ENCODE data around the gene ITGAV. TPM values are rescaled to one million over a fixed set of nuclear protein-coding genes. Genes with fewer than 3 reads are reported as not detected.

Gene ITGAV
- total and polyA plus RNA-seq, 4 donors, result 6.6 to 31.3 (median 12.0) TPM

- TF ChIP-seq, protein P1, sequence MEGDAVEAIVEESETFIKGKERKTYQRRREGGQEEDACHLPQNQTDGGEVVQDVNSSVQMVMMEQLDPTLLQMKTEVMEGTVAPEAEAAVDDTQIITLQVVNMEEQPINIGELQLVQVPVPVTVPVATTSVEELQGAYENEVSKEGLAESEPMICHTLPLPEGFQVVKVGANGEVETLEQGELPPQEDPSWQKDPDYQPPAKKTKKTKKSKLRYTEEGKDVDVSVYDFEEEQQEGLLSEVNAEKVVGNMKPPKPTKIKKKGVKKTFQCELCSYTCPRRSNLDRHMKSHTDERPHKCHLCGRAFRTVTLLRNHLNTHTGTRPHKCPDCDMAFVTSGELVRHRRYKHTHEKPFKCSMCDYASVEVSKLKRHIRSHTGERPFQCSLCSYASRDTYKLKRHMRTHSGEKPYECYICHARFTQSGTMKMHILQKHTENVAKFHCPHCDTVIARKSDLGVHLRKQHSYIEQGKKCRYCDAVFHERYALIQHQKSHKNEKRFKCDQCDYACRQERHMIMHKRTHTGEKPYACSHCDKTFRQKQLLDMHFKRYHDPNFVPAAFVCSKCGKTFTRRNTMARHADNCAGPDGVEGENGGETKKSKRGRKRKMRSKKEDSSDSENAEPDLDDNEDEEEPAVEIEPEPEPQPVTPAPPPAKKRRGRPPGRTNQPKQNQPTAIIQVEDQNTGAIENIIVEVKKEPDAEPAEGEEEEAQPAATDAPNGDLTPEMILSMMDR (IDR thresholded peaks at IDR 0.05; ENCODE audit: low read depth, low read length, missing input control), result no peak
- TF ChIP-seq, protein P2, sequence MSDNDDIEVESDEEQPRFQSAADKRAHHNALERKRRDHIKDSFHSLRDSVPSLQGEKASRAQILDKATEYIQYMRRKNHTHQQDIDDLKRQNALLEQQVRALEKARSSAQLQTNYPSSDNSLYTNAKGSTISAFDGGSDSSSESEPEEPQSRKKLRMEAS (IDR thresholded peaks at IDR 0.05), result no peak
- TF ChIP-seq HNF4G (IDR thresholded peaks at IDR 0.05) (no peak), NR2F2 (IDR thresholded peaks at IDR 0.05) (no peak)
Measured at GRCh38 chr2:186559370-186559769, 30.5 kb upstream of the ITGAV start (continued).

DNA sequence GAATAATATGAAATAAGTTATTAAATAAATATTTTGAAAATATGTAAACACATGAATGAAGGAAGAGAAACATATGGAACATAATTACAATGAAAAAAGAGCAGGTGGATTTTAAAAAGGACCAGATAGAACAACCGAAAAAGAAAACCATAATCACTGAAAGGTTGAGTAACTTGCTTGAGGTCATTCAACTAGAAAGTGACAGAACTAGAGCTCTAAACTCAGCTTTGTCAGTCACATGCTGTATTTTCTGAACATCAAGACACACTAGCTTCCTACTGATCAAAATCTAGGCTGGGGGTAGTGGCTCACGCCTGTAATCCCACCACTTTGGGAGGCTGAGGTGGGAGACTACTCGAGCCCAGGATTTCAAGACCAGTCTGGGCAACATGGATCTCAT, 30.0 kb upstream of the ITGAV start:
- Histone ChIP-seq H3K36me3 (ENCODE audit: control insufficient read depth in 4 of 4, insufficient read depth in 3 of 4, low read depth in 1 of 4, low read length in 3 of 4) (no peaks in the 10 kb centered on the region), H3K27me3 (ENCODE audit: control insufficient read depth in 4 of 4, insufficient read depth in 4 of 4, low read length in 3 of 4) (no peaks in the 10 kb centered on the region), H3K9me3 (ENCODE audit: control insufficient read depth in 4 of 4, low read length in 3 of 4) (no peaks in the 10 kb centered on the region), H3K4me3 (ENCODE audit: low read depth in 1 of 3, low read length in 3 of 3) (no peak overlapping the region), H3K27ac (ENCODE audit: low read depth in 1 of 2, low read length in 2 of 2) (no peak overlapping the region), H3K4me1 (ENCODE audit: control insufficient read depth in 4 of 4, insufficient read depth in 4 of 4, low read length in 3 of 4) (no peaks in the 10 kb centered on the region), H3K9ac (ENCODE audit: low read depth in 1 of 2, low read length in 2 of 2) (no peak overlapping the region)
- WGBS, result 91% methylated on average over 3 of the region's 3 CpGs
- DNase-seq (ENCODE audit: low spot score), result no peak
- TF ChIP-seq NR2F2 (IDR thresholded peaks at IDR 0.05), result no peak

- Histone ChIP-seq H3K9me3 (ENCODE audit: control insufficient read depth in 4 of 4, low read length in 3 of 4) (no peaks in the 10 kb centered on the region), H3K36me3 (ENCODE audit: control insufficient read depth in 4 of 4, insufficient read depth in 3 of 4, low read depth in 1 of 4, low read length in 3 of 4) (no peaks in the 10 kb centered on the region), H3K27me3 (ENCODE audit: control insufficient read depth in 4 of 4, insufficient read depth in 4 of 4, low read length in 3 of 4) (no peaks in the 10 kb centered on the region), H3K27ac (ENCODE audit: low read depth in 1 of 2, low read length in 2 of 2) (no peak overlapping the region), H3K4me3 (ENCODE audit: low read depth in 1 of 3, low read length in 3 of 3) (no peak overlapping the region), H3K4me1 (ENCODE audit: control insufficient read depth in 4 of 4, insufficient read depth in 4 of 4, low read length in 3 of 4) (no peaks in the 10 kb centered on the region), H3K9ac (ENCODE audit: low read depth in 1 of 2, low read length in 2 of 2) (no peak overlapping the region)
- DNase-seq (ENCODE audit: low spot score), result no peak
- no peak for TF ChIP-seq RXRA (IDR thresholded peaks at IDR 0.05)
- TF ChIP-seq ZBTB33 (IDR thresholded peaks at IDR 0.05), result no peak
- TF ChIP-seq FOXA2 (IDR thresholded peaks at IDR 0.05), result no peak
- no peak for TF ChIP-seq HNF4G (IDR thresholded peaks at IDR 0.05)
- TF ChIP-seq, protein P2 (IDR thresholded peaks at IDR 0.05), result no peak
- 52% methylated on average over 3 of the region's 3 CpGs for WGBS
Measured at GRCh38 chr2:186560254-186560653, 29.6 kb upstream of the ITGAV start.

DNA sequence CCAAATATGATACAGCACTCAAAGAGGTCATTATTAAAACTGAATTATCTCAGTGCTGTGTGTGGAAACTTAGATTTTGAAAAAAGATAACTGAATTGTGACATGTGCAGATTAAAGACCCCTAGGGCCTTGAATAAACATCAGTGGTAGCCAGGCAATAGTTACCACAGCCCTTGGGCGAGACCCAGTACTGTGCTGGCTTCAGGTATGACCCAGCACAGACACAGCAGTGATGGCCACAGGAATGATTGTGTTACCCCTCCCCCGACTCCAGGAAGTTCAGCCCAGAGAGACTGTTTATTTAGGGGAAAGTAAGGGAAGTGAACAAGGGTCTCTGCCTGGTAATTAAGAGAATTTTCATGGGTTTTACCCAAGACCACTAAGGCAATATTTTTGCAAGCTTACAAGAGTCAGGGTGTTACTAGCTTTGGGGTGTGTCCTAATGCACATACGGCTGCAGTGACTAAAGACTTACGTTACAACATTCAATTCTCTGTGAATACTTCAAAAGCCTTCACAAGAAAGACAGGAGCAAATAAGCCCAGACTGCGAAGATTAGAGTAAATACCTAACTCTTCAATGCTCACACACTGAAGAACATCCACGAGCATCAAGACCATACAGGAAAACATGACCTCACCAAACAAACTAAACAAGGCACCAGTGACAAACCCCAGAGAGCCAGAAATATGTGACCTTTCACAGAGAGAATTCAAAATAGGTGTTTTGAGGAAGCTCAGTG, 28.2 kb upstream of the ITGAV start:
- H3K9ac ChIP-seq (ENCODE audit: low read depth in 1 of 2, low read length in 2 of 2), result no peak overlapping the region
- 90% methylated on average over 6 of the region's 6 CpGs for WGBS
- no peaks in the 10 kb centered on the region for H3K4me1 ChIP-seq (ENCODE audit: control insufficient read depth in 4 of 4, insufficient read depth in 4 of 4, low read length in 3 of 4)
- no peaks in the 10 kb centered on the region for H3K9me3 ChIP-seq (ENCODE audit: control insufficient read depth in 4 of 4, low read length in 3 of 4)
- H3K36me3 ChIP-seq (ENCODE audit: control insufficient read depth in 4 of 4, insufficient read depth in 3 of 4, low read depth in 1 of 4, low read length in 3 of 4), result no peaks in the 10 kb centered on the region
- H3K27ac ChIP-seq (ENCODE audit: low read depth in 1 of 2, low read length in 2 of 2), result no peak overlapping the region
- DNase-seq (ENCODE audit: low spot score), result no peak
- TF ChIP-seq ZBTB33 (IDR thresholded peaks at IDR 0.05), result no peak
- no peaks in the 10 kb centered on the region for H3K27me3 ChIP-seq (ENCODE audit: control insufficient read depth in 4 of 4, insufficient read depth in 4 of 4, low read length in 3 of 4)
- H3K4me3 ChIP-seq (ENCODE audit: low read depth in 1 of 3, low read length in 3 of 3), result no peak overlapping the region

All from liver (tissue), 9 donors.